Neural progenitor cell (in vitro differentiated cells): ENCODE measurements around the gene RPL18.

ENCODE experiments used
- CTCF ChIP-seq: fragments of 200-600 bp; sonication (generic); IDR thresholded peaks from 2 replicates; pipeline ENCODE4 v1.5.1; 2017; ENCODE audit warnings: antibody characterized with exemption, mild to moderate bottlenecking
- EZH2 ChIP-seq: fragments of 200-600 bp; sonication (generic); IDR thresholded peaks from 2 replicates; pipeline ENCODE4 v1.6.1; 2017; ENCODE audit warnings: antibody characterized with exemption, mild to moderate bottlenecking, moderate library complexity

DNA sequence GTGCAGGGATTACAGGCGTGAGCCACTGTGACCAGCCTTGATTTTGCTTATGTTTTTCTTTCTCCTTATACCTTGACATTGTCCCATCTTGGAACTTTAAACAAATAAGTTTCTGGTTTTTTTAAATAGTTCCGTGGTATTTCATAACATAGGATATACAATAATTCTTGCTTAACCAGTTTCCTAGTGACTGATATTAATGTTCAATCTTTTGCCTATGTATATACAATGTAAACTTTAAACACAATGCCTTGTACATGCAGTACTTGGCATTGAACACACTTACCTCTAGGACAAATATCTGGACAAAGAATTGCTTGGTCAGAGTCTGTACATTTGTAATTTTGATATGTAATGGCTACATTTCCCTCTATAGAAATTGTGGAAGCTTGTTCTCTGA is 36.8 kb downstream of the RPL18 start:
- TF ChIP-seq CTCF: no peak
- TF ChIP-seq EZH2: no peak
